Caki2 (cell line): Measurements from ENCODE around the gene GUCY1A2. TPM values are rescaled to one million over a fixed set of nuclear protein-coding genes. Genes with fewer than 3 reads are reported as not detected.

ENCODE experiments used
- DNase-seq: peaks from one replicate; pipeline ENCODE4 v3.0.0-alpha.2; 2015; ENCODE audit warnings: low read depth
- in situ Hi-C: cut with HindIII; loops from 2 replicates; pipeline ENCODE4 v1.10.0; 2016; ENCODE audit warnings: low sequenced_read_pairs, low pct_unique_long_range_greater_than_20kb, mixed read lengths
- total RNA-seq: library from RNA; depleted of rRNA; stranded (reverse); fragments of >200 nt; shearing (Covaris generic); gene quantifications from 2 replicates; pipeline ENCODE4 v1.2.3, GENCODE V29; 2014; ENCODE audit warnings: low replicate concordance

GUCY1A2 gene
- total RNA-seq, 1 experiment from 2014 or later: not detected

DNA sequence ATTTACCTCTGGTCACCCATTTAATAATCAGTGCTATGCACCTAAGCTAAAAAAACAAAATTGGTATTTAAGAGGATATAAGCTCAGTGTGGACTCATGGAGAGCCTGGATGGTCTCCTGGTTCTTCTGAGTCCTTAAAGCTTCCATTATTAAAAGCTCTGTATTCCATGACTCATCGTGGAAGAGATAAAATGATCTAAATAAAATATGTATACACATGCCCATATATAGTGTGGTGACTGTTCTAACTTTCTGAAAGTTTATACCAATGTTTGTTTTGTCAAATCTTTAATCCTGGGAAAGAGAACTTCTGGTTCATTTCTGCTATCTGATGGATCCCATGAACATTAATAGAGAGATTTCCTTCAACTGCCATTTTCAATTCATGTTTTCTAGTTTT lies 375.9 kb downstream of the GUCY1A2 start:
- no peak for DNase-seq
- in situ Hi-C loops: no loop called here

DNA sequence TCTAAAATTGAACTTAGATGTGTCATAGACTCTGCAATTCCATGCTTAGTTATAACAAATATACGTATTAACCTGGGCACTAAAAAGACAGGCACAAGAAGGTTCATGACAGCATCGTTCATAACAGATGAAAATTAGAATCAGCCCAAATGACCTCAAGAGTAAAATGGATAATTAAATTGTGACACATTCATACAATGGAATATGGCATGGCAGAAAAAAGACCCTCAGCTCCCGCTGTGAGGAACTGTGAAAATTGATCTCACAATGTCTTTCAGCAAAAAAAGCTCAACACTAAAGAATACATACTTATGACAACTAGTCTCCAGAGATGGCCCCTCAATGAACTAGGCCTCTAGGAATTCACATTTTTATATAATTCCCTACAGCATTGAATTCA lies 386.0 kb downstream of the GUCY1A2 start:
- in situ Hi-C loops: no loop called here
- no peak for DNase-seq

DNA sequence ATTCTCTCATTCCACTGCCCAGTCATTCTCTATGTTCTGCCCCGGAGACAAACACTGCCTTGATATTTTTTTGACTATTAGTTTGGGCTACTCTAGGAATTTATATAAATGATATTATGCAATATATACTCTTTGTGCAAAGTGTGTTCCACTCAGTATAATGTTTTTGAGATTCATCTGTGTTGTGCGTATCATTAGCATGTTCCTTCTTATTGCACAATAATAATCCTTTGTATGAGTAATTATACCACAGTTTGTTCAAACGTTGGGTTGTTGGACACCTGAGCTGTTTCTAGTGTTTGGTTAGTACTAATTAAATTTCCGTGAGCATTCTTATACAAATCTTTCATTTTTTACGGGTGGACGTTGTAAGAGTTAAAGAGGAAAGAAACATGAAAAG lies 390.6 kb downstream of the GUCY1A2 start:
- in situ Hi-C loops: no loop called here
- no peak for DNase-seq

GRCh38 chr11:106625566-106625965 lies 392.7 kb downstream of the GUCY1A2 start:
- no peak for DNase-seq
- in situ Hi-C loops: no loop called here

DNA sequence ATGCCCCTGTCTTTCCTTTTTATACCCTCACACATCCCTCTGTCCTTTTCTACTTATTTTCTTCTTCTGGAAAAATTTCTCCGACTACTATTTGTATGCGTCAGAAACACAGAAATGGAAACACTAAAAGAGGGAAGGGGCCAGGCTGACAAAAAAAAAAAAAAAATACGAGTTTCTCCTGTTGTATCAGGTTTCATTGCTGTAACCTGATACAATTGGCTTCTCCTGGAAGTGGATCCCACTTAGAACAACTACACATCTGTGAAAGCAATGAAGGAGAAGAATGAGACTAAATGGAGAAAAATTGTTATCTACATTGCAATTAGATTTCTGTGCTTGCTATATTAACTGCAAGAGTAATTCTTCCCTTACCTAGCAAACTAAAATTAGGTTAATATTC lies 393.9 kb downstream of the GUCY1A2 start:
- no peak for DNase-seq
- in situ Hi-C loops: no loop called here
